ENCODE results near the gene APOA4.

APOA4 gene

GRCh38 chr11:116787786-116788486 lies 35.2 kb downstream of the APOA4 start, which contains the start of gene ZPR1 (continued):
- TF ChIP-seq PRDM10 (tag by site-specific recombination; IDR thresholded peaks at IDR 0.05) (peak; percentile 39; the same call in 1 of the 2 replicates), ZNF341 (tag by site-specific recombination; IDR thresholded peaks at IDR 0.05; ENCODE audit: low read depth) (peak; percentile 28; the same call in 1 of the 2 replicates), CTCF (tag by site-specific recombination; IDR thresholded peaks at IDR 0.05) (no peak), KLF8 (tag by site-specific recombination; IDR thresholded peaks at IDR 0.05) (peak; percentile 68; the same call in 1 of the 2 replicates), ZSCAN4 (tag by site-specific recombination; IDR thresholded peaks at IDR 0.05) (no peak), ZNF692 (tag by site-specific recombination; IDR thresholded peaks at IDR 0.05) (peak; percentile 36; the same call in 1 of the 2 replicates), ZNF155 (tag by site-specific recombination; IDR thresholded peaks at IDR 0.05) (no peak), ZNF211 (tag by site-specific recombination; IDR thresholded peaks at IDR 0.05; ENCODE audit: low read depth) (no peak), YY2 (tag by site-specific recombination; IDR thresholded peaks at IDR 0.05) (peak; percentile 61), ZBTB8A (tag by site-specific recombination; IDR thresholded peaks at IDR 0.05) (peak; percentile 68), ZNF555 (tag by site-specific recombination; conservative IDR thresholded peaks at IDR 0.05) (no peak), KLF9 (tag by site-specific recombination; IDR thresholded peaks at IDR 0.05; ENCODE audit: low read depth) (peak; percentile 68; the same call in 1 of the 2 replicates), SP2 (tag by site-specific recombination; IDR thresholded peaks at IDR 0.05) (peak; percentile 72), MYNN (tag by site-specific recombination; IDR thresholded peaks at IDR 0.05; ENCODE audit: borderline replicate concordance) (no peak), ZBTB21 (tag by site-specific recombination; IDR thresholded peaks at IDR 0.05) (peak; percentile 71), ZBTB26 (tag by site-specific recombination; optimal IDR thresholded peaks at IDR 0.05) (peak; percentile 62), ZNF391 (tag by site-specific recombination; IDR thresholded peaks at IDR 0.05; ENCODE audit: borderline replicate concordance, low read depth) (no peak), ZNF169 (tag by site-specific recombination; IDR thresholded peaks at IDR 0.05) (no peak), ZBTB17 (tag by site-specific recombination; IDR thresholded peaks at IDR 0.05) (no peak), ZNF792 (tag by site-specific recombination; IDR thresholded peaks at IDR 0.05) (no peak), ZEB2 (tag by site-specific recombination; IDR thresholded peaks at IDR 0.05) (no peak), ZNF510 (tag by site-specific recombination; IDR thresholded peaks at IDR 0.05; ENCODE audit: insufficient replicate concordance) (no peak), ZNF2 (tag by site-specific recombination; IDR thresholded peaks at IDR 0.05) (0 out of 2 replicates have a peak, but pooled peaks have one; percentile 46), GLIS2 (tag by site-specific recombination; IDR thresholded peaks at IDR 0.05) (peak; percentile 33; the same call in 1 of the 2 replicates), WT1 (tag by site-specific recombination; IDR thresholded peaks at IDR 0.05) (0 out of 2 replicates have a peak, but pooled peaks have one; percentile 21)
